H1 (cell line): ENCODE results near the gene RHOV. TPM values are rescaled to one million over a fixed set of nuclear protein-coding genes. Genes with fewer than 3 reads are reported as not detected.

ENCODE experiments used
- CTCF ChIA-PET: fragments of 300-600 bp; sonication (Branson Sonifier 250); formaldehyde crosslinking; loops from one replicate; lab custom pipeline; 2021; ENCODE audit not compliant: partially characterized antibody; lab: Charles Lee
- POLR2A ChIA-PET: fragments of 300-600 bp; sonication (Branson Sonifier 250); formaldehyde crosslinking; loops from one replicate; lab custom pipeline; 2021; ENCODE audit warnings: inconsistent platforms; ENCODE audit not compliant: partially characterized antibody; lab: Charles Lee
- DNase-seq, 2 experiments: peaks; one replicate each; pipeline versions ENCODE4 v3.0.0 to v3.0.0-alpha.2; 2010 to 2022; ENCODE audit warnings: low spot score in 2 of 2, low read depth in 1 of 2, mixed read lengths in 1 of 2
- FAIRE-seq: peaks from 2 replicates; lab custom pipeline; 2011; peaks lifted over from hg19 to GRCh38; lab: Jason Lieb, UNC
- H2AFZ ChIP-seq: 2 replicates; pipeline ENCODE4 v1.8.1; 2012; ENCODE audit warnings: low read length, inconsistent platforms
- H2AK5ac ChIP-seq: 2 replicates; pipeline ENCODE4 v1.6.1; 2013; ENCODE audit warnings: low read depth, low read length
- H2BK120ac ChIP-seq: replicated peaks from 2 replicates; pipeline ENCODE3; 2013; ENCODE audit warnings: low read depth, low read length, inconsistent platforms
- H2BK12ac ChIP-seq: 2 replicates; pipeline ENCODE4 v1.6.1; 2013; ENCODE audit warnings: low read depth, low read length
- H2BK15ac ChIP-seq: 2 replicates; pipeline ENCODE4 v1.6.1; 2013; ENCODE audit warnings: low read length
- H2BK20ac ChIP-seq: 2 replicates; pipeline ENCODE4 v1.6.1; 2013; ENCODE audit warnings: low read length
- H2BK5ac ChIP-seq: 2 replicates; pipeline ENCODE4 v1.6.1; 2013; ENCODE audit warnings: low read depth, low read length
- H3K14ac ChIP-seq: 2 replicates; pipeline ENCODE4 v1.6.1; 2013; ENCODE audit warnings: inconsistent platforms; ENCODE audit not compliant: insufficient read length
- H3K18ac ChIP-seq: 2 replicates; pipeline ENCODE4 v1.6.1; 2013; ENCODE audit warnings: low read length; ENCODE audit errors: extremely low read depth
- H3K23ac ChIP-seq: 2 replicates; pipeline ENCODE4 v1.6.1; 2013; ENCODE audit warnings: inconsistent platforms; ENCODE audit not compliant: insufficient read length
- H3K23me2 ChIP-seq: 2 replicates; pipeline ENCODE4 v1.6.1; 2013; ENCODE audit warnings: low read depth, low read length
- H3K27ac ChIP-seq: 2 replicates; pipeline ENCODE4 v1.6.1; 2011; ENCODE audit warnings: low read depth, low read length, inconsistent platforms
- H3K27me3 ChIP-seq, 4 experiments: replicated peaks in 1 of 4; 1 replicate in 1 of 4; 2 replicates in 3 of 4; pipeline versions ENCODE4 v1.6.1 to v1.8.1; 2011 to 2013; ENCODE audit warnings: low read length in 3 of 4, mild to moderate bottlenecking in 3 of 4, inconsistent platforms in 2 of 4, mixed read lengths in 2 of 4, moderate library complexity in 1 of 4; ENCODE audit not compliant: control insufficient read depth in 3 of 4, insufficient read depth in 3 of 4; ENCODE audit errors: extremely low read depth in 1 of 4
- H3K36me3 ChIP-seq, 4 experiments: 2 replicates each; pipeline versions ENCODE4 v1.6.1 to v1.8.1; 2011 to 2013; ENCODE audit warnings: mild to moderate bottlenecking in 4 of 4, low read length in 3 of 4, moderate library complexity in 2 of 4, control low read depth in 1 of 4, inconsistent platforms in 1 of 4; ENCODE audit not compliant: insufficient read depth in 4 of 4, control insufficient read depth in 2 of 4
- H3K4ac ChIP-seq: replicated peaks from 2 replicates; pipeline ENCODE3; 2013; ENCODE audit warnings: low read length, low read depth, mixed read lengths, inconsistent platforms; ENCODE audit not compliant: insufficient read length
- H3K4me1 ChIP-seq, 4 experiments: replicated peaks in 1 of 4; 1 replicate in 1 of 4; 2 replicates in 3 of 4; pipeline versions ENCODE4 v1.6.1 to v1.8.1; 2011 to 2013; ENCODE audit warnings: low read length in 3 of 4, inconsistent platforms in 2 of 4, mixed read lengths in 1 of 4; ENCODE audit not compliant: insufficient read depth in 4 of 4, control insufficient read depth in 3 of 4
- H3K4me2 ChIP-seq, 2 experiments: 2 replicates each; pipeline versions ENCODE4 v1.6.1 to v1.8.1; 2011 to 2013; ENCODE audit warnings: low read depth in 2 of 2, low read length in 2 of 2, control low read depth in 1 of 2, inconsistent platforms in 1 of 2, mild to moderate bottlenecking in 1 of 2; ENCODE audit not compliant: insufficient read depth in 1 of 2
- H3K4me3 ChIP-seq, 4 experiments: fragments of 200-600, 300-600 bp in 1 of 4; sonication (generic), shearing (Covaris generic), sonication (Bioruptor Twin) in 1 of 4; 2 replicates each; pipeline versions ENCODE4 v1.5.1 to v1.8.1; 2011 to 2016; ENCODE audit warnings: low read length in 4 of 4, low read depth in 3 of 4, control low read depth in 2 of 4, inconsistent platforms in 2 of 4, mild to moderate bottlenecking in 2 of 4, mixed read lengths in 1 of 4, moderate library complexity in 1 of 4; ENCODE audit not compliant: insufficient read depth in 2 of 4; ENCODE audit errors: extremely low read depth in 1 of 4
- H3K56ac ChIP-seq: replicated peaks from 2 replicates; pipeline ENCODE3; 2013; ENCODE audit warnings: low read depth, mild to moderate bottlenecking, mixed read lengths, low read length, inconsistent platforms; ENCODE audit not compliant: insufficient read length
- H3K79me1 ChIP-seq: 2 replicates; pipeline ENCODE4 v1.6.1; 2013; ENCODE audit warnings: low read depth, low read length, control low read depth
- H3K79me2 ChIP-seq, 2 experiments: 2 replicates each; pipeline versions ENCODE4 v1.6.1 to v1.8.1; 2012 to 2013; ENCODE audit warnings: low read length in 2 of 2, mild to moderate bottlenecking in 2 of 2, inconsistent platforms in 1 of 2; ENCODE audit not compliant: insufficient read depth in 2 of 2, control insufficient read depth in 1 of 2
- H3K9ac ChIP-seq, 4 experiments: replicated peaks in 1 of 4; 1 replicate in 1 of 4; 2 replicates in 3 of 4; pipeline versions ENCODE4 v1.6.1 to v1.8.1; 2011 to 2013; ENCODE audit warnings: low read depth in 3 of 4, low read length in 3 of 4, control low read depth in 2 of 4, mild to moderate bottlenecking in 2 of 4, moderate library complexity in 2 of 4, inconsistent platforms in 1 of 4; ENCODE audit errors: extremely low read depth in 1 of 4
- H3K9me3 ChIP-seq, 2 experiments: 2 replicates each; pipeline versions ENCODE4 v1.6.1 to v1.8.1; 2012 to 2013; ENCODE audit warnings: mild to moderate bottlenecking in 2 of 2, moderate library complexity in 2 of 2, control low read depth in 1 of 2, inconsistent platforms in 1 of 2, low read depth in 1 of 2, low read length in 1 of 2, mixed read lengths in 1 of 2; ENCODE audit not compliant: insufficient read depth in 2 of 2
- H4K20me1 ChIP-seq, 2 experiments: replicated peaks in 1 of 2; 2 replicates each; pipeline versions ENCODE3 to v1.8.1; 2011 to 2013; ENCODE audit warnings: inconsistent platforms in 2 of 2, low read length in 2 of 2, mild to moderate bottlenecking in 1 of 2; ENCODE audit not compliant: insufficient read depth in 2 of 2, control insufficient read depth in 1 of 2
- H4K5ac ChIP-seq: 2 replicates; pipeline ENCODE4 v1.6.1; 2013; ENCODE audit warnings: low read length, low read depth, mixed read lengths, inconsistent platforms; ENCODE audit not compliant: insufficient read length
- H4K8ac ChIP-seq: 2 replicates; pipeline ENCODE4 v1.8.0; 2013; ENCODE audit warnings: mild to moderate bottlenecking, moderate library complexity, low read length, inconsistent platforms; ENCODE audit not compliant: insufficient read depth; ENCODE audit errors: extremely low read depth
- H4K91ac ChIP-seq: replicated peaks from 2 replicates; pipeline ENCODE3; 2013; ENCODE audit warnings: low read length, mixed read lengths, inconsistent platforms; ENCODE audit not compliant: insufficient read length
- BCL11A ChIP-seq, 2 experiments: IDR thresholded peaks; one replicate each; pipeline ENCODE4 v1.6.1; 2011; ENCODE audit warnings: low read depth in 2 of 2, low read length in 2 of 2, mild to moderate bottlenecking in 2 of 2
- BRCA1 ChIP-seq: IDR thresholded peaks from 2 replicates; pipeline ENCODE4 v1.6.1; 2012; ENCODE audit warnings: low read depth, low read length, improper control_type of control experiment
- EGR1 ChIP-seq: IDR thresholded peaks from 2 replicates; pipeline ENCODE4 v1.6.1; 2011; ENCODE audit warnings: low read depth, low read length, borderline replicate concordance
- MAFK ChIP-seq: IDR thresholded peaks from 2 replicates; pipeline ENCODE4 v1.6.1; 2012; ENCODE audit warnings: low read depth, mild to moderate bottlenecking, improper control_type of control experiment, low read length
- POLR2A ChIP-seq, 2 experiments: IDR thresholded peaks; 1 replicate in 1 of 2; 2 replicates in 1 of 2; pipeline ENCODE4 v1.6.1; 2011; ENCODE audit warnings: low read depth in 2 of 2, low read length in 2 of 2, mild to moderate bottlenecking in 2 of 2; ENCODE audit errors: control extremely low read depth in 1 of 2
- RBBP5 ChIP-seq: IDR thresholded peaks from 2 replicates; pipeline ENCODE4 v1.7.1; 2012; ENCODE audit warnings: low read depth, mild to moderate bottlenecking, inconsistent platforms, low read length, moderate library complexity, borderline replicate concordance
- SAP30 ChIP-seq: fragments of 300-600 bp; sonication (generic); IDR thresholded peaks from 2 replicates; pipeline ENCODE4 v1.7.1; 2012; ENCODE audit warnings: low read length, moderate library complexity, mild to moderate bottlenecking, inconsistent platforms; ENCODE audit not compliant: insufficient read depth, insufficient replicate concordance
- TAF1 ChIP-seq: IDR thresholded peaks from 2 replicates; pipeline ENCODE4 v1.6.1; 2011; ENCODE audit warnings: mild to moderate bottlenecking, low read depth, low read length
- TCF12 ChIP-seq: IDR thresholded peaks from 2 replicates; pipeline ENCODE4 v1.6.1; 2011; ENCODE audit warnings: low read depth, mild to moderate bottlenecking, low read length
- ZNF274 ChIP-seq: IDR thresholded peaks from 2 replicates; pipeline ENCODE4 v1.7.0; 2012; ENCODE audit warnings: low read length, borderline replicate concordance; ENCODE audit errors: extremely low read depth
- WGBS, 2 experiments: shearing (Covaris generic) in 1 of 2; methylation state at CpG; one replicate each; pipeline versions ENCODE4 v1.1.6 to v1.1.7; 2013 to 2015; ENCODE audit warnings: low lambda C conversion rate in 2 of 2, mixed read lengths in 2 of 2, inconsistent platforms in 1 of 2, low coverage in 1 of 2, missing lambda C conversion rate in 1 of 2; ENCODE audit not compliant: insufficient replicate concordance in 2 of 2, insufficient coverage in 1 of 2, insufficient read length in 1 of 2; ENCODE audit errors: extremely low coverage in 1 of 2, missing lambda C conversion rate in 1 of 2; 5-methylcytosine and 5-hydroxymethylcytosine counted together
- polyA plus RNA-seq, 7 experiments: library from polyadenylated mRNA; depleted of rRNA in 3 of 7; stranded (reverse) in 5 of 7; unstranded in 2 of 7; fragments of >200 nt in 5 of 7; fragments of 200-250 nt in 2 of 7; gene quantifications; 1 replicate in 5 of 7; 2 replicates in 1 of 7; 4 replicates in 1 of 7; pipeline versions ENCODE4 v1.2.1 to v1.2.3, GENCODE V29; 2011 to 2013; ENCODE audit warnings: missing spikeins in 2 of 7, mixed read lengths in 2 of 7
- total RNA-seq: library from RNA; stranded (reverse); fragmentation: NEBNext Ultra II Directional; extraction: Animal tissue kit (Norgen Biotek cat#: 25700); gene quantifications from 2 replicates; pipeline ENCODE4 v1.2.1, GENCODE V29; 2021
- TF ChIP-seq, protein P1 (sequence below): IDR thresholded peaks from 2 replicates; pipeline ENCODE4 v1.6.1; 2011; ENCODE audit warnings: low read length, improper control_type of control experiment

Gene RHOV
- total and polyA plus RNA-seq, 2 of the 8 experiments (the other 6 are each of a cell fraction or from before 2014, with no cell fraction given), result 1.5 to 2.7 TPM

DNA sequence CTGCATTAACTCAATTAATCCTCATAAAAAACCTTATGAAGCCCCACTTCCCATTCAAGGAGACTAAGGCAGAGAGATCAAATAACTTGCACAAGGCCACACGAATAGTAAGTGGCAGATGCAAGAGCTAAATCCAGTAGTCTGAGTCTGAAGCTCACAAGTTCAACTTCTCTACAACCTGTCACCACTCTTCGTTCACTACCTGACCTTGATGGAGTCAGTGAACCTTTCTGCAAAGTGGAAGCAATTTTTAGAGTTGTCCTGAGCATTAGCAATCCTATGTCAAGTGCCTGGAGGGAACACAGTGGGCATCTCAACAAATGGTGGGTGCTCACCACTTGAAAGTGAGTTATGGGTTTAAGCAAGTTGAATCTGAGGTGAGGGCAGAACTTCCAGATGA is 32.3 kb downstream of the RHOV start:
- POLR2A ChIA-PET, result no interaction called here
- DNase-seq, result no peak
- Histone ChIP-seq H2BK15ac (no peak overlapping the region), H2BK5ac (no peak overlapping the region)
- TF ChIP-seq BRCA1, result no peak
- TF ChIP-seq TCF12, result no peak
- no peak for TF ChIP-seq POLR2A (IDR thresholded peaks at IDR 0.05; ENCODE audit: control extremely low read depth in 1 of 2, low read depth in 2 of 2, low read length in 2 of 2)
- no peak for TF ChIP-seq RBBP5
- TF ChIP-seq SAP30, result no peak
- TF ChIP-seq EGR1, result no peak
- TF ChIP-seq MAFK, result no peak
- no peak for TF ChIP-seq TAF1
- TF ChIP-seq BCL11A (IDR thresholded peaks at IDR 0.05; ENCODE audit: low read depth in 2 of 2, low read length in 2 of 2), result no peak
- TF ChIP-seq, protein P1, sequence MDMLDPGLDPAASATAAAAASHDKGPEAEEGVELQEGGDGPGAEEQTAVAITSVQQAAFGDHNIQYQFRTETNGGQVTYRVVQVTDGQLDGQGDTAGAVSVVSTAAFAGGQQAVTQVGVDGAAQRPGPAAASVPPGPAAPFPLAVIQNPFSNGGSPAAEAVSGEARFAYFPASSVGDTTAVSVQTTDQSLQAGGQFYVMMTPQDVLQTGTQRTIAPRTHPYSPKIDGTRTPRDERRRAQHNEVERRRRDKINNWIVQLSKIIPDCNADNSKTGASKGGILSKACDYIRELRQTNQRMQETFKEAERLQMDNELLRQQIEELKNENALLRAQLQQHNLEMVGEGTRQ, result no peak
- TF ChIP-seq ZNF274, result no peak
- TF ChIP-seq, all 59 proteins: peak for 0
- Histone ChIP-seq H3K36me3 (peaks cover 0 to 2% (median 0%) of the 10 kb centered on the region in 4 experiments; a peak in 3 of 8 replicates), H2BK20ac (no peak overlapping the region), H3K4me1 (peaks cover 0 to 16% (median 10%) of the 10 kb centered on the region in 4 experiments; a peak in 6 of 7 replicates), H3K27ac (no peak overlapping the region), H3K79me2 (peaks cover 0 to 22% of the 10 kb centered on the region in 2 experiments; a peak in 3 of 4 replicates), H3K9ac (no peak overlapping the region), H2AFZ (no peak overlapping the region), H2BK12ac (no peak overlapping the region), H2BK120ac (no peak overlapping the region), H3K4me2 (no peak overlapping the region), H3K27me3 (peaks cover 0 to 2% (median 0%) of the 10 kb centered on the region in 4 experiments; a peak in 1 of 7 replicates), H4K8ac (no peak overlapping the region), H3K9me3 (no peaks in the 10 kb centered on the region), H4K20me1 (peaks cover 5 to 13% of the 10 kb centered on the region in 2 experiments), H3K23me2 (peaks cover 13% of the 10 kb centered on the region), H3K18ac (no peak overlapping the region), H2AK5ac (no peak overlapping the region), H4K5ac (no peak overlapping the region), H4K91ac (no peak overlapping the region), H3K23ac (no peak overlapping the region), H3K14ac (no peak overlapping the region), H3K79me1 (peaks cover 12% of the 10 kb centered on the region), H3K56ac (no peak overlapping the region), H3K4ac (no peak overlapping the region), H3K4me3 (no peak overlapping the region)
- no peak for FAIRE-seq
- CTCF ChIA-PET, result interaction anchor here (1.3 to 14.5 kb wide), 2 partner anchors 15 to 55 kb away, joined by 3 to 157 read pairs; no protein-coding TSS in a partner anchor
- WGBS, 2 experiments, result 95% methylated on average over 2 of the region's 2 CpGs; no CpG with 5 or more reads in 1 of the 2 experiments
